H9 (cell line): ENCODE data around the gene ACOXL. TPM values are rescaled to one million over a fixed set of nuclear protein-coding genes. Genes with fewer than 3 reads are reported as not detected.

ENCODE experiments used
- DNase-seq: peaks from one replicate; pipeline ENCODE4 v3.0.0-alpha.2; 2017
- H2AFZ ChIP-seq: one replicate; pipeline ENCODE4 v1.6.1; 2013; ENCODE audit warnings: mild to moderate bottlenecking, low read length, control low read depth, moderate library complexity
- H2AK5ac ChIP-seq: 2 replicates; pipeline ENCODE4 v1.6.1; 2013; ENCODE audit warnings: low read length, control low read depth, mixed read lengths; ENCODE audit not compliant: insufficient read length
- H2BK120ac ChIP-seq: one replicate; pipeline ENCODE4 v1.6.1; 2013; ENCODE audit warnings: low read depth, mild to moderate bottlenecking, low read length, control low read depth, inconsistent platforms; ENCODE audit not compliant: poor library complexity, severe bottlenecking
- H2BK12ac ChIP-seq: 2 replicates; pipeline ENCODE4 v1.6.1; 2013; ENCODE audit warnings: low read length, control low read depth, mixed read lengths, low read depth; ENCODE audit not compliant: insufficient read length
- H2BK15ac ChIP-seq: 2 replicates; pipeline ENCODE4 v1.6.1; 2013; ENCODE audit warnings: low read depth, low read length, control low read depth
- H2BK20ac ChIP-seq: one replicate; pipeline ENCODE4 v1.6.1; 2013; ENCODE audit warnings: low read depth, mild to moderate bottlenecking, low read length, control low read depth, inconsistent platforms; ENCODE audit not compliant: poor library complexity, severe bottlenecking
- H2BK5ac ChIP-seq: 2 replicates; pipeline ENCODE4 v1.6.1; 2013; ENCODE audit warnings: low read length, control low read depth, mixed read lengths; ENCODE audit not compliant: insufficient read length
- H3K14ac ChIP-seq: 2 replicates; pipeline ENCODE4 v1.6.1; 2013; ENCODE audit warnings: low read length, control low read depth; ENCODE audit not compliant: insufficient read depth
- H3K18ac ChIP-seq: 2 replicates; pipeline ENCODE4 v1.6.1; 2013; ENCODE audit warnings: low read depth, mild to moderate bottlenecking, mixed read lengths, low read length, control low read depth; ENCODE audit not compliant: insufficient read length
- H3K23ac ChIP-seq: 2 replicates; pipeline ENCODE4 v1.6.1; 2013; ENCODE audit warnings: low read length, control low read depth, mixed read lengths, low read depth; ENCODE audit not compliant: insufficient read length
- H3K23me2 ChIP-seq: 2 replicates; pipeline ENCODE4 v1.6.1; 2013; ENCODE audit warnings: low read depth, mild to moderate bottlenecking, mixed read lengths, low read length, control low read depth; ENCODE audit not compliant: insufficient read length, poor library complexity, severe bottlenecking
- H3K27ac ChIP-seq: 2 replicates; pipeline ENCODE4 v1.5.1; 2013; ENCODE audit warnings: low read length, control low read depth, mixed read lengths, low read depth; ENCODE audit not compliant: insufficient read length
- H3K27me3 ChIP-seq: 2 replicates; pipeline ENCODE4 v1.6.1; 2013; ENCODE audit warnings: low read length, control low read depth, inconsistent platforms; ENCODE audit not compliant: insufficient read depth
- H3K4ac ChIP-seq: 2 replicates; pipeline ENCODE4 v1.6.1; 2013; ENCODE audit warnings: low read depth, mild to moderate bottlenecking, control low read depth, inconsistent platforms, low read length, moderate library complexity
- H3K4me1 ChIP-seq: 2 replicates; pipeline ENCODE4 v1.6.1; 2013; ENCODE audit warnings: low read length, control low read depth, inconsistent platforms; ENCODE audit not compliant: insufficient read depth
- H3K4me2 ChIP-seq: 2 replicates; pipeline ENCODE4 v1.6.1; 2013; ENCODE audit warnings: low read length, control low read depth, mixed read lengths; ENCODE audit not compliant: insufficient read length, insufficient read depth
- H3K56ac ChIP-seq: 2 replicates; pipeline ENCODE4 v1.6.1; 2013; ENCODE audit warnings: low read depth, mild to moderate bottlenecking, mixed read lengths, low read length, control low read depth; ENCODE audit not compliant: insufficient read length
- H3K79me1 ChIP-seq: 2 replicates; pipeline ENCODE4 v1.6.1; 2013; ENCODE audit warnings: low read depth, mild to moderate bottlenecking, moderate library complexity, low read length, control low read depth, inconsistent platforms; ENCODE audit not compliant: insufficient read depth, poor library complexity, severe bottlenecking
- H3K79me2 ChIP-seq: 2 replicates; pipeline ENCODE4 v1.6.1; 2013; ENCODE audit warnings: low read length, control low read depth, inconsistent platforms; ENCODE audit not compliant: insufficient read depth
- H3K9ac ChIP-seq: 2 replicates; pipeline ENCODE4 v1.6.1; 2013; ENCODE audit warnings: low read length, control low read depth, mixed read lengths; ENCODE audit not compliant: insufficient read length; ENCODE audit errors: extremely low read depth
- H3K9me3 ChIP-seq: one replicate; pipeline ENCODE4 v1.6.1; 2013; ENCODE audit warnings: low read depth, low read length, inconsistent platforms; ENCODE audit not compliant: control insufficient read depth
- H3T11ph ChIP-seq: one replicate; pipeline ENCODE4 v1.6.1; 2013; ENCODE audit warnings: mild to moderate bottlenecking, low read length, control low read depth, inconsistent platforms
- H4K20me1 ChIP-seq: one replicate; pipeline ENCODE4 v1.6.1; 2013; ENCODE audit not compliant: control insufficient read depth, insufficient read length, insufficient read depth
- H4K5ac ChIP-seq: 2 replicates; pipeline ENCODE4 v1.6.1; 2013; ENCODE audit warnings: low read depth, mild to moderate bottlenecking, mixed read lengths, low read length, control low read depth; ENCODE audit not compliant: insufficient read length
- H4K8ac ChIP-seq: replicated peaks from 2 replicates; pipeline ENCODE4 v1.6.1; 2013; ENCODE audit warnings: low read length, control low read depth, mixed read lengths, low read depth; ENCODE audit not compliant: insufficient read length
- H4K91ac ChIP-seq: 2 replicates; pipeline ENCODE4 v1.6.1; 2013; ENCODE audit warnings: low read depth, mild to moderate bottlenecking, moderate library complexity, mixed read lengths, low read length, control low read depth; ENCODE audit not compliant: insufficient read length
- H3K27ac Mint-ChIP-seq, 3 experiments: 2 replicates in 2 of 3; 3 replicates in 1 of 3; pipeline ENCODE4 v1.8.0; 2020 to 2021; ENCODE audit warnings: mixed read lengths in 3 of 3, mild to moderate bottlenecking in 1 of 3, moderate library complexity in 1 of 3
- H3K27me3 Mint-ChIP-seq: 2 replicates; pipeline ENCODE4 v1.8.0; 2021; ENCODE audit warnings: low read depth, mild to moderate bottlenecking, moderate library complexity, mixed read lengths
- H3K36me3 Mint-ChIP-seq, 3 experiments: 2 replicates in 2 of 3; 3 replicates in 1 of 3; pipeline ENCODE4 v1.8.0; 2020 to 2021; ENCODE audit warnings: low read depth in 3 of 3, mixed read lengths in 3 of 3; ENCODE audit not compliant: insufficient read depth in 1 of 3
- H3K4me1 Mint-ChIP-seq, 2 experiments: 2 replicates each; pipeline ENCODE4 v1.8.0; 2020; ENCODE audit warnings: mixed read lengths in 2 of 2
- H3K4me3 Mint-ChIP-seq, 2 experiments: 2 replicates in 1 of 2; 3 replicates in 1 of 2; pipeline ENCODE4 v1.8.0; 2020 to 2021; ENCODE audit warnings: mild to moderate bottlenecking in 2 of 2, mixed read lengths in 2 of 2, moderate library complexity in 1 of 2
- H3K9me3 Mint-ChIP-seq, 2 experiments: 2 replicates in 1 of 2; 3 replicates in 1 of 2; pipeline ENCODE4 v1.8.0; 2020; ENCODE audit warnings: mild to moderate bottlenecking in 2 of 2, mixed read lengths in 2 of 2, moderate library complexity in 1 of 2
- WGBS: extraction: QIAGEN DNeasy Blood & Tissue Kit; methylation state at CpG from one replicate; pipeline ENCODE4 v1.1.7; 2013; ENCODE audit warnings: missing lambda C conversion rate, low lambda C conversion rate, mixed read lengths; ENCODE audit not compliant: insufficient read length; ENCODE audit errors: extremely low coverage; 5-methylcytosine and 5-hydroxymethylcytosine counted together
- total RNA-seq: library from RNA; stranded (reverse); gene quantifications from 2 replicates; pipeline ENCODE4 v1.2.1, GENCODE V29; 2021
- TF ChIP-seq, protein P1 (sequence below): fragments of 200-600 bp; sonication (generic); conservative IDR thresholded peaks from 3 replicates; pipeline ENCODE4 v1.8.0; 2021; ENCODE audit warnings: antibody characterized with exemption, mild to moderate bottlenecking

Gene ACOXL
- total RNA-seq, 1 experiment from 2014 or later: 37.6 TPM

DNA sequence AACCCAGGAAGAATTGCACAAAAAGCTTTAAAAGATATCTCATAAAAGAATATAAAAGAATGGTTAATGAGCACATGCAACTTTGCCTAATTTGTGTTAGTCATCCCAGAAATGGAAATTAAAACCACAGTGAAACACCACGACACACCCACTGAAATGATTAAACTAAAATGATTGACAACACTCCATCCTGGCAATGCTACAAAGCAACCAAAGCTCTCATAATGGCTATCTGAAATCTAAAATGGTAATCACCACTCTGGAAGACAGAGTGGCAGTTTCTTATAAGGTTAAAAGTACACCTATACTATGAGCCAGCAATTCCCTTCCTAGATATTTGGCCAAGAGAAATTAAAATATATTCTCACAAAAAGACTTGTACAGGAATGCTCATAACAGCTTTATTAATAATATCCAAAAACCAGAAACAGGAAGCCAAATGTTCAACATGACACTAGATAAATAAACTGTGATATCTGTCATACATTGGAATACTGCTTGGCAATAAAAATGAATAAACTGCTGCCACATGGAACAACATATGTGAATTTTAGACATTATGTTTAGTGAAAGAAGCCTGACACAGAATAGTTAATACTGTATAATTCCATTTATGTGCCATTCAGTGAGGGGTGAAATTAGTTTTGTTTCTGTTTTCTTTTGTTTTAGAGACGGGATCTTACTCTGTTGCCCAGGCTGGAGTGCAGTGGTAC, 283.1 kb downstream of the ACOXL start:
- Histone ChIP-seq H3K18ac (no peak overlapping the region), H2BK5ac (no peak overlapping the region), H2BK120ac (no peak overlapping the region), H3K27me3 (no peaks in the 10 kb centered on the region), H3T11ph (no peak overlapping the region), H4K5ac (no peak overlapping the region), H4K91ac (no peak overlapping the region), H2BK12ac (no peak overlapping the region), H4K8ac (no peak overlapping the region), H4K20me1 (no peaks in the 10 kb centered on the region), H3K4me2 (no peak overlapping the region), H3K79me2 (no peaks in the 10 kb centered on the region), H3K23ac (no peak overlapping the region), H2BK20ac (no peak overlapping the region), H3K23me2 (no peaks in the 10 kb centered on the region), H3K9ac (no peak overlapping the region), H3K56ac (no peak overlapping the region), H2AFZ (no peak overlapping the region), H3K27ac (no peak overlapping the region), H3K4me1 (no peaks in the 10 kb centered on the region), H2AK5ac (no peak overlapping the region), H3K14ac (no peak overlapping the region), H3K9me3 (no peaks in the 10 kb centered on the region), H3K79me1 (no peaks in the 10 kb centered on the region), H2BK15ac (no peak overlapping the region), H3K4ac (no peak overlapping the region)
- no peaks in the 10 kb centered on the region for H3K4me1 Mint-ChIP-seq
- no peak overlapping the region for H3K27ac Mint-ChIP-seq
- WGBS: no CpG with 5 or more reads among the region's 2 CpGs
- H3K4me3 Mint-ChIP-seq: no peak overlapping the region
- TF ChIP-seq, protein P1, sequence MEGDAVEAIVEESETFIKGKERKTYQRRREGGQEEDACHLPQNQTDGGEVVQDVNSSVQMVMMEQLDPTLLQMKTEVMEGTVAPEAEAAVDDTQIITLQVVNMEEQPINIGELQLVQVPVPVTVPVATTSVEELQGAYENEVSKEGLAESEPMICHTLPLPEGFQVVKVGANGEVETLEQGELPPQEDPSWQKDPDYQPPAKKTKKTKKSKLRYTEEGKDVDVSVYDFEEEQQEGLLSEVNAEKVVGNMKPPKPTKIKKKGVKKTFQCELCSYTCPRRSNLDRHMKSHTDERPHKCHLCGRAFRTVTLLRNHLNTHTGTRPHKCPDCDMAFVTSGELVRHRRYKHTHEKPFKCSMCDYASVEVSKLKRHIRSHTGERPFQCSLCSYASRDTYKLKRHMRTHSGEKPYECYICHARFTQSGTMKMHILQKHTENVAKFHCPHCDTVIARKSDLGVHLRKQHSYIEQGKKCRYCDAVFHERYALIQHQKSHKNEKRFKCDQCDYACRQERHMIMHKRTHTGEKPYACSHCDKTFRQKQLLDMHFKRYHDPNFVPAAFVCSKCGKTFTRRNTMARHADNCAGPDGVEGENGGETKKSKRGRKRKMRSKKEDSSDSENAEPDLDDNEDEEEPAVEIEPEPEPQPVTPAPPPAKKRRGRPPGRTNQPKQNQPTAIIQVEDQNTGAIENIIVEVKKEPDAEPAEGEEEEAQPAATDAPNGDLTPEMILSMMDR: no peak
- peaks cover 8 to 28% (median 24%) of the 10 kb centered on the region in 3 experiments; a peak in 6 of 7 replicates for H3K36me3 Mint-ChIP-seq
- peaks cover 12 to 20% of the 10 kb centered on the region in 2 experiments for H3K9me3 Mint-ChIP-seq
- no peaks in the 10 kb centered on the region for H3K27me3 Mint-ChIP-seq
- DNase-seq: no peak
